K562 (cell line): ENCODE results near the gene CCL4. TPM values are rescaled to one million over a fixed set of nuclear protein-coding genes. Genes with fewer than 3 reads are reported as not detected.

Experiments used
- ATAC-seq: fragments of 200-7000 bp; cut with Tn5 transposase; 3 replicates; pipeline ENCODE4 v1.9.1; 2020; ENCODE audit warnings: moderate library complexity
- BruUV-seq: library from RNA; stranded (reverse); fragments of 400-500 nt; replicated peaks from 2 replicates; lab custom pipeline; 2021; lab: Mats Ljungman, UMichigan
- CTCF ChIA-PET: fragments of 300-600 bp; formaldehyde crosslinking; extraction: SDS; loops from one replicate; lab custom pipeline; 2021; ENCODE audit warnings: low intra/inter-chr PET ratio; lab: Yijun Ruan, JAX
- POLR2A ChIA-PET: fragments of 300-600, 350-650 bp; sonication (Branson Sonifier 250); formaldehyde crosslinking; extraction: SDS; loops from one replicate; lab custom pipeline; 2021; ENCODE audit warnings: antibody characterized with exemption, inconsistent platforms; lab: Yijun Ruan, JAX
- DNase-seq, 4 experiments: peaks; one replicate each; pipeline versions ENCODE4 v3.0.0 to v3.0.0-alpha.2; 2011 to 2018; ENCODE audit warnings: low spot score in 3 of 4, mixed read lengths in 3 of 4; ENCODE audit errors: extremely low read depth in 1 of 4
- FAIRE-seq: peaks from 2 replicates; lab custom pipeline; 2011; peaks lifted over from hg19 to GRCh38; lab: Jason Lieb, UNC
- H2AFZ ChIP-seq: 2 replicates; pipeline ENCODE4 v1.6.0; 2011; ENCODE audit warnings: low read depth, low read length, control low read depth, inconsistent platforms
- H3K27ac ChIP-seq: fragments of 200-600 bp; 3 replicates; pipeline ENCODE4 v1.8.0; 2011; ENCODE audit warnings: low read depth, mild to moderate bottlenecking, control low read depth, inconsistent platforms, low read length, moderate library complexity, mixed read lengths; ENCODE audit errors: extremely low read depth
- H3K27me3 ChIP-seq, 2 experiments: fragments of 300-600 bp in 1 of 2; 2 replicates in 1 of 2; 3 replicates in 1 of 2; pipeline versions ENCODE4 v1.6.0 to v1.8.0; 2011; ENCODE audit warnings: inconsistent platforms in 2 of 2, low read length in 2 of 2, mild to moderate bottlenecking in 1 of 2, mixed read lengths in 1 of 2, moderate library complexity in 1 of 2; ENCODE audit not compliant: control insufficient read depth in 2 of 2, insufficient read depth in 2 of 2
- H3K36me3 ChIP-seq: fragments of 300-600 bp; 3 replicates; pipeline ENCODE4 v1.8.0; 2011; ENCODE audit warnings: mild to moderate bottlenecking, low read length, inconsistent platforms; ENCODE audit not compliant: control insufficient read depth, insufficient read depth
- H3K4me1 ChIP-seq, 2 experiments: fragments of 200-600 bp in 1 of 2; replicated peaks in 1 of 2; 2 replicates in 1 of 2; 3 replicates in 1 of 2; pipeline versions ENCODE4 v1.5.1 to v1.8.0; 2011; ENCODE audit warnings: inconsistent platforms in 2 of 2, low read length in 2 of 2, mild to moderate bottlenecking in 1 of 2, mixed read lengths in 1 of 2, moderate library complexity in 1 of 2; ENCODE audit not compliant: control insufficient read depth in 2 of 2, insufficient read depth in 2 of 2
- H3K4me2 ChIP-seq: 2 replicates; pipeline ENCODE4 v1.6.1; 2011; ENCODE audit warnings: low read length, control low read depth, inconsistent platforms, mixed read lengths; ENCODE audit not compliant: insufficient read depth
- H3K4me3 ChIP-seq: fragments of 200-600 bp; sonication (generic), shearing (Covaris generic); 2 replicates; pipeline ENCODE4 v1.5.1; 2016; ENCODE audit warnings: control low read depth, inconsistent platforms
- H3K79me2 ChIP-seq: fragments of 200-600 bp; 3 replicates; pipeline ENCODE4 v1.8.0; 2011; ENCODE audit warnings: low read length, inconsistent platforms; ENCODE audit not compliant: control insufficient read depth, insufficient read depth
- H3K9ac ChIP-seq, 2 experiments: 2 replicates each; pipeline versions ENCODE4 v1.6.0 to v1.6.1; 2011; ENCODE audit warnings: low read depth in 2 of 2, low read length in 2 of 2, control low read depth in 1 of 2, inconsistent platforms in 1 of 2, mild to moderate bottlenecking in 1 of 2, mixed read lengths in 1 of 2; ENCODE audit not compliant: insufficient read depth in 1 of 2
- H3K9me1 ChIP-seq: one replicate; pipeline ENCODE4 v1.6.0; 2011; ENCODE audit warnings: inconsistent platforms, mild to moderate bottlenecking, low read length, moderate library complexity; ENCODE audit not compliant: control insufficient read depth, insufficient read depth
- H3K9me3 ChIP-seq: replicated peaks from 2 replicates; pipeline ENCODE4 v1.5.1; 2011; ENCODE audit warnings: low read depth, low read length, inconsistent platforms; ENCODE audit not compliant: control insufficient read depth, insufficient read depth
- H4K20me1 ChIP-seq: replicated peaks from 2 replicates; pipeline ENCODE4 v1.6.1; 2011; ENCODE audit warnings: low read length, inconsistent platforms, mixed read lengths; ENCODE audit not compliant: control insufficient read depth, insufficient read depth
- CTCFL ChIP-seq: IDR thresholded peaks from 2 replicates; pipeline ENCODE4 v1.6.1; 2011; ENCODE audit warnings: borderline replicate concordance, low read depth, mild to moderate bottlenecking, moderate library complexity, low read length; ENCODE audit not compliant: insufficient read depth, poor library complexity, severe bottlenecking
- SNAPC5 ChIP-seq: fragments of 250-450 bp; sonication (Bioruptor Pico); IDR thresholded peaks from 2 replicates; pipeline ENCODE4 v1.8.0; 2021; ENCODE audit warnings: moderate library complexity, mild to moderate bottlenecking, inconsistent platforms
- TRIM24 ChIP-seq, 2 experiments: fragments of 450-650 bp; IDR thresholded peaks; 2 replicates each; pipeline ENCODE4 v1.6.1; 2016
- ZBTB17 ChIP-seq: fragments of 450-650 bp; formaldehyde crosslinking; IDR thresholded peaks from 2 replicates; pipeline ENCODE4 v1.4.0; 2020; ENCODE audit warnings: mild to moderate bottlenecking
- ZNF407 ChIP-seq: fragments of 450-650 bp; IDR thresholded peaks from 2 replicates; pipeline ENCODE4 v1.6.1; 2016; ENCODE audit warnings: low read depth
- WGBS: fragments of 100-300 bp; shearing (Covaris generic); methylation state at CpG from one replicate; pipeline ENCODE4 v1.1.6; 2016; ENCODE audit warnings: low coverage, mixed read lengths; ENCODE audit not compliant: insufficient coverage; ENCODE audit errors: missing lambda C conversion rate; 5-methylcytosine and 5-hydroxymethylcytosine counted together
- in situ Hi-C: fragments of 300-500 bp; cut with MboI; formaldehyde crosslinking; loops from 4 replicates; pipeline ENCODE4 v1.15.0; 2018; ENCODE audit warnings: inconsistent platforms, mixed read lengths
- intact Hi-C: fragments of 100-400 bp; cut with micrococcal nuclease; formaldehyde crosslinking; loops from 2 replicates; pipeline ENCODE4 v1.14.2; 2022
- polyA plus RNA-seq, 8 experiments: library from polyadenylated mRNA; depleted of rRNA in 4 of 8; stranded (reverse) in 5 of 8; unstranded in 3 of 8; fragments of >200 nt; fragmentation: Nextera tagmentation in 2 of 8; fragmentation: Illumina TruSeq in 1 of 8; extraction: Ambion mirVana in 2 of 8; extraction: Trizol in 1 of 8; gene quantifications; 2 replicates each; pipeline versions ENCODE4 v1.2.1 to v1.2.3, GENCODE V29; 2011 to 2014; ENCODE audit warnings: inconsistent platforms in 1 of 8, missing spikeins in 1 of 8
- total RNA-seq, 7 experiments: library from RNA; depleted of rRNA in 6 of 7; stranded (reverse); fragments of >200 nt in 6 of 7; fragmentation: Illumina TruSeq in 2 of 7; extraction: Trizol in 2 of 7; gene quantifications; 2 replicates each; pipeline versions ENCODE4 v1.2.1 to v1.2.3, GENCODE V29; 2011 to 2021; ENCODE audit warnings: low replicate concordance in 1 of 7
- TF ChIP-seq, protein P1 (sequence below): sonication (generic); formaldehyde crosslinking; IDR thresholded peaks from 2 replicates; pipeline ENCODE4 v1.8.1; 2023; ENCODE audit warnings: missing genetic modification reagents, mild to moderate bottlenecking, borderline replicate concordance

CCL4 gene
- total and polyA plus RNA-seq, 9 of the 15 experiments (the other 6 are each of a cell fraction or from before 2014, with no cell fraction given), result 0.91 TPM; not detected in 8

- H3K4me1 ChIP-seq, result no peaks in the 10 kb centered on the region
- no peaks in the 10 kb centered on the region; a peak in 1 of 5 replicates for H3K27me3 ChIP-seq
- H3K9me3 ChIP-seq, result no peaks in the 10 kb centered on the region
- no peaks in the 10 kb centered on the region for H3K36me3 ChIP-seq
- FAIRE-seq (no peak), DNase-seq (no peak), ATAC-seq (no peak)
- H4K20me1 ChIP-seq, result no peaks in the 10 kb centered on the region
- no peak overlapping the region for H2AFZ ChIP-seq
- H3K9ac ChIP-seq, result no peak overlapping the region
- no peaks in the 10 kb centered on the region for H3K9me1 ChIP-seq
- ChIA-PET CTCF (interaction anchor here (0.5 kb wide), 1 partner anchor 20 kb away, joined by 3 read pairs; no protein-coding TSS in a partner anchor), POLR2A (no interaction called here)
- no peaks in the 10 kb centered on the region for H3K79me2 ChIP-seq
- H3K4me2 ChIP-seq, result no peak overlapping the region
- no TSS peak for BruUV-seq
- intact Hi-C loops (no loop called here), in situ Hi-C loops (no loop called here)
- H3K4me3 ChIP-seq, result no peak overlapping the region
- WGBS, result 3% methylated on average over 2 of the region's 2 CpGs
- no peak overlapping the region for H3K27ac ChIP-seq
- TF ChIP-seq TRIM24 (IDR thresholded peaks at IDR 0.05) (no peak), SNAPC5 (CRISPR knock-in tag) (no peak), CTCFL (no peak), ZBTB17 (CRISPR knock-in tag) (no peak), ZNF407 (no peak)
- TF ChIP-seq, protein P1, sequence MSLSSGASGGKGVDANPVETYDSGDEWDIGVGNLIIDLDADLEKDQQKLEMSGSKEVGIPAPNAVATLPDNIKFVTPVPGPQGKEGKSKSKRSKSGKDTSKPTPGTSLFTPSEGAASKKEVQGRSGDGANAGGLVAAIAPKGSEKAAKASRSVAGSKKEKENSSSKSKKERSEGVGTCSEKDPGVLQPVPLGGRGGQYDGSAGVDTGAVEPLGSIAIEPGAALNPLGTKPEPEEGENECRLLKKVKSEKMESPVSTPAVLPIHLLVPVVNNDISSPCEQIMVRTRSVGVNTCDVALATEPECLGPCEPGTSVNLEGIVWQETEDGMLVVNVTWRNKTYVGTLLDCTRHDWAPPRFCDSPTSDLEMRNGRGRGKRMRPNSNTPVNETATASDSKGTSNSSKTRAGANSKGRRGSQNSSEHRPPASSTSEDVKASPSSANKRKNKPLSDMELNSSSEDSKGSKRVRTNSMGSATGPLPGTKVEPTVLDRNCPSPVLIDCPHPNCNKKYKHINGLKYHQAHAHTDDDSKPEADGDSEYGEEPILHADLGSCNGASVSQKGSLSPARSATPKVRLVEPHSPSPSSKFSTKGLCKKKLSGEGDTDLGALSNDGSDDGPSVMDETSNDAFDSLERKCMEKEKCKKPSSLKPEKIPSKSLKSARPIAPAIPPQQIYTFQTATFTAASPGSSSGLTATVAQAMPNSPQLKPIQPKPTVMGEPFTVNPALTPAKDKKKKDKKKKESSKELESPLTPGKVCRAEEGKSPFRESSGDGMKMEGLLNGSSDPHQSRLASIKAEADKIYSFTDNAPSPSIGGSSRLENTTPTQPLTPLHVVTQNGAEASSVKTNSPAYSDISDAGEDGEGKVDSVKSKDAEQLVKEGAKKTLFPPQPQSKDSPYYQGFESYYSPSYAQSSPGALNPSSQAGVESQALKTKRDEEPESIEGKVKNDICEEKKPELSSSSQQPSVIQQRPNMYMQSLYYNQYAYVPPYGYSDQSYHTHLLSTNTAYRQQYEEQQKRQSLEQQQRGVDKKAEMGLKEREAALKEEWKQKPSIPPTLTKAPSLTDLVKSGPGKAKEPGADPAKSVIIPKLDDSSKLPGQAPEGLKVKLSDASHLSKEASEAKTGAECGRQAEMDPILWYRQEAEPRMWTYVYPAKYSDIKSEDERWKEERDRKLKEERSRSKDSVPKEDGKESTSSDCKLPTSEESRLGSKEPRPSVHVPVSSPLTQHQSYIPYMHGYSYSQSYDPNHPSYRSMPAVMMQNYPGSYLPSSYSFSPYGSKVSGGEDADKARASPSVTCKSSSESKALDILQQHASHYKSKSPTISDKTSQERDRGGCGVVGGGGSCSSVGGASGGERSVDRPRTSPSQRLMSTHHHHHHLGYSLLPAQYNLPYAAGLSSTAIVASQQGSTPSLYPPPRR (CRISPR knock-in tag), result no peak
Observed at GRCh38 chr17:36055171-36055570, 48.5 kb upstream of the CCL4 start.
